Epidermal melanocyte (primary cell): ENCODE measurements around the gene OCA2.
"Not testable (repeated sequence)": the region's sequence is repeated elsewhere in the genome, so short reads cannot be mapped to it uniquely, and the experiment has no call there.

Source experiments
- DNase-seq: peaks from one replicate; pipeline ENCODE4 v3.0.0; 2011; ENCODE audit warnings: low spot score; ENCODE audit not compliant: insufficient read length

OCA2 gene

DNA sequence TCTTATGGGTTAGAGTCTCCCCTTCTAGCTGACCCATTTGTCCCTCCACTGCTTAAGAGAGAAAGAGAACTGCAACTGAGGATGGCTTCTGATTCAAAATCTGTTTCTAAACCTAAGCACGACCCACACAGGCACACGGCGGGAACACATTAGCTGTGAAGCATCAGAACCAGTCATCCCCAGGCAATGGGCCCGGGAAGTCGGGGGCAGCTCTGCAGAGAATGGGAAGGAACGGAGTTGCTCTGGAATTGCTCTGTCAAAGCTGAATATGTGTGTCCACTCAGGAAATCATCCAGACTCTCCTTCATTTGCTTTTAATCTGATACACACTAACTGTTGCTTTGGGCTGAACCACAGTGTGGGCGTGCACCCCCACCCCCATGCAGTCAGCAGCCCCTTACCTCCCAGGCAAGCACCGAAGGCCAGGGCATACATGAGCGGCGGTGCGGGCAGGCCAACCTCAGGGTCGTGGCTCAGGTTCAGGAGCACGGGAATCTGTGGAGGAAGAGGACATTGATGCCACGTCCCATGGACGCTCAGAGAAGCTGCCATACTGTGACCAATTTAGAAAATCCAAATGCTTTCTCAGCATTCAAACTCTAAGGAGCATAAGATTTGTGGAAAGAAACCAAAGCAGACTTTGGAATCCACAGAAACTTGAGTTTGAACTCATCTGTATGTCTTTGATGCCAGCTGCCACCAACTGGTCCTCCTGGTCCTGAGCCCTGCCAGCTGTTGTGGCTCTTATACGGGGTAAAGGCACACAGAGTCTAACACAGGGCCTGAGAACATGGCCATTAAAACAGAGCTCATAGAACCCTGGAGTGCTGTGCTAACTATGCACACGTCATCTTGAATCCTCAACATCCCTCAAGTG is 247.9 kb downstream of the OCA2 start:
- no peak for DNase-seq

GRCh38 chr15:27850050-27850449 is 249.1 kb downstream of the OCA2 start:
- DNase-seq: no peak

- DNase-seq: not testable (repeated sequence)
Observed at GRCh38 chr15:27848936-27849335, 250.2 kb downstream of the OCA2 start.

GRCh38 chr15:27847775-27848710 is 251.1 kb downstream of the OCA2 start:
- no peak for DNase-seq

- no peak for DNase-seq
Observed at GRCh38 chr15:27846722-27847395, 252.3 kb downstream of the OCA2 start.

GRCh38 chr15:27845535-27846369 is 253.4 kb downstream of the OCA2 start:
- no peak for DNase-seq

GRCh38 chr15:27844018-27844666 is 255.0 kb downstream of the OCA2 start:
- no peak for DNase-seq

GRCh38 chr15:27843146-27843545 is 256.0 kb downstream of the OCA2 start:
- DNase-seq: no peak

GRCh38 chr15:27842526-27842925 is 256.6 kb downstream of the OCA2 start:
- no peak for DNase-seq

GRCh38 chr15:27835233-27835939 is 263.7 kb downstream of the OCA2 start:
- DNase-seq: no peak

GRCh38 chr15:27834684-27835083 is 264.4 kb downstream of the OCA2 start:
- no peak for DNase-seq

GRCh38 chr15:27833974-27834373 is 265.1 kb downstream of the OCA2 start:
- DNase-seq: no peak

GRCh38 chr15:27833178-27833577 is 265.9 kb downstream of the OCA2 start:
- DNase-seq: no peak

- DNase-seq: no peak
Observed at GRCh38 chr15:27832237-27832596, 266.9 kb downstream of the OCA2 start.

DNA sequence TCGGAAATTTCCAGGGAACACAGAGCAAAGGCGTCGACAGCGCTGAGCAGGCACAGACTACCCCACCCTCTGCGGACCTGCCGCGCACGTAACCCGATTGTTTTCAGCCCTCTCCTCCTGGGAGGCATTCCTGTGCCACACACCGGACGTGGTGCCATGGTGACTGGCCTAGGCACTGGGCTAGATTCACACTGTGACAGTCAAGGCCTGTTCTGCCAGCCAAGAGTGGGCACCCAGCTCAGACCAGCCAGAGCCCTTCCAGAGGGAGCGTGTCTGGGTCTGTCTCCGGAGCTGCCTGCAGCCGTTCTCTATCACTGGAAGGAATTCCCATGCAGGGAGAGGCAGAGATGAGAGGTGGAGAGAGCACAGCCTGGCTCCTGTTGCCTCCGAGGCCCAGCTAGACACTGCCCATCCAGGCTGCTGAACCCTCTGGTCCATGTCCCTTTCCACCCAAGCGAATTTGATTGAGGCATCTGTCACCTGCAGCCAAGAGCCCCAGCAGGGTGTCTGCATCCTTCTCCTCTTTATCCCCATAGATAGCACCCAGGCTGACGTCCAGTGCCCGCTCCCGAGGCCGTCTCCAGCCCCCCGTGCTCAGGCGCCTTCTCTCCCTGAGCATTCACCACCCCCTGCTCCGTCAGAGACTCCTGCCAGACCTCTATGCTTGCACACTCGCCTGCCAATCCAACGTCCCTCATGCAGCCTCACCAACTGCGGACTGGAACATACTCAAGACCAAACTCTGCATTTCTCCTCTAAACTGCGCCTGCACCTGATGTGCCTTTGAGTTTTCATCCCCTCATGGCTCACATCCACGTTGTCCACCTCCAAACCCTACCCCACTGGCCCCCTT is 267.5 kb downstream of the OCA2 start:
- DNase-seq: no peak

DNA sequence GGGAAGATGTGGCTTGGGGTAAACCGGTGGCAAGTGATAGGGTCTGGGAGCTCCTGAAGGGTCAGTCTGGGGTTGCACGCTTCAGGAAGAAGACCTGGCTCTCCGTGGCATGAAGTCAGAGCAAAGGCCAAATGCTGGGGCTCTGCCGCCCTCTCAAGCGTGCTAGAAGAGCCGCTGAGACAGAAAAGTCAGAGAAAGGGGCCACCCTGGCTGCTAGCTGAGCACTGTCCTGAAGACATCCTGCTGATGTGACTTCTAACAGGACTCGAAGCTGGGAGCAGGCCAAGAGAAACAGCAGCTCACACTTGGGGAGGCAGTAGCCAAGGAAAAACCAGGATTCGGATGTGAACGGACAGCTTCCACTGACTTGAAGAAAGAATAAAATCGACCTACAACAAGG is 270.4 kb downstream of the OCA2 start:
- no peak for DNase-seq

DNA sequence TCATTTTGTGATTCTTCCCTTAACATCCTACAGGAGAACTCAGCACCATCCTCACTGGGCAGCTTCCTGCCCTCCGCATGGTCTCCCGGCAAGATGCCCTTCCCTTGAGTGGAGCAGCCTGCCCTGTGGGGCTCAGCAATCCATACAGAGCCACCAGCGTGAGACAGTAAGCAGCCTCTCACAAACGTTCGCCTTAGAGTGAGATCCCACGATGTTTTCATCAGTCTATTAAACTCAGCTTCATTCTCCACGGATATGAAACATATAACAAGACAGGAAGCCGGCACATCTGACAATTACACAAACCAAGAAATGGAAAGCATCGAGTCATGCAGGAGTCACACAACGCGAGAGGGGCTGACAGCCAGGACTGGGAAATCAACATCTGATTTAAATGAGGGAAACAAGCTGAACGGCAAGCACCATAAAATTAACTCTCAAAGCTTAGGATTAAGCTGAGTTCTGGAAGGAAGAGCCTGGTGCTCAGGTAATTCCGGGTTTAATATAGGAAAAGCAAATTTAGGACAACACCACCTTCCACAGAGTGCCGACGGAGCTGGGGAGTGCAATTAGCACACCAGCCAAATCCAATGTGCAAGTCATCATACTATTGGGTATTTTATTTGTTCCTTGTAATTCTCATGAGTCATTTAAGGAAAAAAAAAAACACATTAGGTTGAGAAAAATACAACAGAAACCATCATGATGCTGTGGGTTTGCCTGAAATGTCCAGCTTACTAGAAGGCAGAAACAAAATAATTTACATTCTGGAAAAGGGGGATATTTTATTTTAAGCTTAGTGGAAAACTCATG is 272.0 kb downstream of the OCA2 start:
- DNase-seq: no peak

DNA sequence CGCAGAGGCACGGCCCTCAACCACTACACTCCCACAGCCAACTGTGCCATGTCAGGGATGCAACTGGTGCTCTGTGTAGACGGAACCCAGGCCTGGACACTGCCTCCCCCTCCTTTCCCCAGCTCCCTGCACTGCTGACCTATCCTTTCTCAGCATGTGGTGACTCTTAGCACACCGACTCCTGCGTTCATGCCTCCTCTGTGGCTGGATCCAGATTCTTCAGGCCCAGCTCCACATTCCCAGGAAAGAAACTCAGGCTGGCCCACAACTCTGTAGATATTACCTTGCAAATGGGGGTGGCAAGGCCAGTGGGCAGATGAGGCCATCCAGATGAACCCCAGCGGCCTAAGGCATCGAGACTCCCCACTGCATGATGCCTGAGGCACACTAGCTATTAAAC is 272.7 kb downstream of the OCA2 start:
- DNase-seq: no peak
